ENCODE measurements around the gene PIGL.

- TF ChIP-seq EZH2 (IDR thresholded peaks at IDR 0.05) (no peak), POLR2AphosphoS5 (IDR thresholded peaks at IDR 0.05; ENCODE audit: borderline replicate concordance, low read depth, low read length) (peak; percentile 80; the same call in 1 of the 2 replicates), FOXP2 (optimal IDR thresholded peaks at IDR 0.05; ENCODE audit: control extremely low read depth, extremely low read length, insufficient read depth) (no peak)
Observed at GRCh38 chr17:16215273-16215964, 1.6 kb upstream of the PIGL start, which contains the start of gene NCOR1.
